Colonic mucosa (tissue), 4 donors: Measurements from ENCODE around the gene PRMT5. TPM values are rescaled to one million over a fixed set of nuclear protein-coding genes. Genes with fewer than 3 reads are reported as not detected.
A peak's percentile ranks its signal among the peaks of the same experiment; 100 is the strongest.
"Not testable (repeated sequence)": the region's sequence is repeated elsewhere in the genome, so short reads cannot be mapped to it uniquely, and the experiment has no call there.

Experiments used
- DNase-seq: peaks from one replicate; pipeline ENCODE4 v3.0.0-alpha.2; 2020
- H3K27ac ChIP-seq: fragments of 200-600 bp; one replicate; pipeline ENCODE4 v1.8.0; 2021
- H3K27me3 ChIP-seq: fragments of 200-600 bp; one replicate; pipeline ENCODE4 v1.8.0; 2021
- H3K36me3 ChIP-seq: fragments of 200-600 bp; one replicate; pipeline ENCODE4 v1.8.0; 2021
- H3K4me1 ChIP-seq: fragments of 200-600 bp; one replicate; pipeline ENCODE4 v1.8.0; 2021; ENCODE audit warnings: mild to moderate bottlenecking
- H3K4me3 ChIP-seq: fragments of 200-600 bp; one replicate; pipeline ENCODE4 v1.8.0; 2021
- H3K9ac ChIP-seq, 2 donors: one replicate each; pipeline ENCODE4 v1.7.0; 2013; ENCODE audit warnings: control low read depth in 2 of 2, low read depth in 2 of 2, low read length in 2 of 2
- H3K9me3 ChIP-seq: fragments of 200-600 bp; one replicate; pipeline ENCODE4 v1.8.0; 2021
- CTCF ChIP-seq: fragments of 200-600 bp; IDR thresholded peaks from one replicate; pipeline ENCODE4 v1.8.0; 2022; ENCODE audit warnings: antibody characterized with exemption, mild to moderate bottlenecking
- intact Hi-C: fragments of 100-400 bp; cut with DNase I; formaldehyde crosslinking; loops from one replicate; pipeline ENCODE4 v1.14.1; 2022
- total RNA-seq, 2 donors: library from RNA; stranded (reverse); fragmentation: NEBNext Ultra II Directional in 1 of 2; extraction: Animal tissue kit (Norgen Biotek cat#: 25700) in 1 of 2; gene quantifications; one replicate each; pipeline ENCODE4 v1.2.1, GENCODE V29; 2021
- donor health status: healthy.
- donor health status: DM: no; HTN: no; CAD: no.
- donor health status: DM: no; HTN: no; CAD: no.

The PRMT5 gene
- total RNA-seq, 2 donors from 2014 or later = 39.3 to 86.4 TPM

- peaks cover 9% of the 10 kb centered on the region for H3K4me1 ChIP-seq
- H3K27me3 ChIP-seq = no peaks in the 10 kb centered on the region
- no peak for TF ChIP-seq CTCF
- H3K9me3 ChIP-seq = no peaks in the 10 kb centered on the region
- intact Hi-C loops = no loop called here
- no peaks in the 10 kb centered on the region for H3K36me3 ChIP-seq
- H3K4me3 ChIP-seq = peak within 1 kb of the TSS; percentile 52
- peak within 1 kb of the TSS; percentile 86 for H3K27ac ChIP-seq
- peak within 1 kb of the TSS; percentile 91 to 94 for H3K9ac ChIP-seq
- DNase-seq = peak; percentile 100
Measured at GRCh38 chr14:22918804-22919600, 10.2 kb downstream of the PRMT5 start, which contains the start of gene RBM23. RBM23 (minus strand) TSS chr14:22919149.

GRCh38 chr14:22915886-22916521 is 13.2 kb downstream of the PRMT5 start:
- Histone ChIP-seq H3K36me3 (no peaks in the 10 kb centered on the region), H3K27ac (no peak overlapping the region), H3K4me3 (no peak overlapping the region), H3K4me1 (peaks cover 9% of the 10 kb centered on the region), H3K27me3 (no peaks in the 10 kb centered on the region), H3K9me3 (no peaks in the 10 kb centered on the region), H3K9ac (no peak overlapping the region)
- no peak for TF ChIP-seq CTCF
- DNase-seq = no peak
- intact Hi-C loops = no loop called here

- intact Hi-C loops, H3K9me3 ChIP-seq, H3K27me3 ChIP-seq, H3K4me3 ChIP-seq, DNase-seq, H3K27ac ChIP-seq, H3K4me1 ChIP-seq, H3K9ac ChIP-seq, H3K36me3 ChIP-seq: not testable (repeated sequence)
Measured at GRCh38 chr14:22914836-22915235, 14.3 kb downstream of the PRMT5 start.

GRCh38 chr14:22910916-22911315 is 18.3 kb downstream of the PRMT5 start:
- H3K4me1 ChIP-seq = no peaks in the 10 kb centered on the region
- DNase-seq = no peak
- no peaks in the 10 kb centered on the region for H3K9me3 ChIP-seq
- TF ChIP-seq CTCF = no peak
- no peak overlapping the region for H3K27ac ChIP-seq
- no peaks in the 10 kb centered on the region for H3K27me3 ChIP-seq
- peaks cover 11% of the 10 kb centered on the region for H3K36me3 ChIP-seq
- no peak overlapping the region for H3K4me3 ChIP-seq
- H3K9ac ChIP-seq = no peak overlapping the region
- intact Hi-C loops = no loop called here

GRCh38 chr14:22908601-22909000 is 20.6 kb downstream of the PRMT5 start:
- H3K4me1 ChIP-seq = no peaks in the 10 kb centered on the region
- H3K4me3 ChIP-seq = no peak overlapping the region
- intact Hi-C loops = no loop called here
- DNase-seq = no peak
- no peak overlapping the region for H3K27ac ChIP-seq
- H3K9ac ChIP-seq = no peak overlapping the region
- TF ChIP-seq CTCF = no peak
- no peaks in the 10 kb centered on the region for H3K9me3 ChIP-seq
- H3K36me3 ChIP-seq = peaks cover 27% of the 10 kb centered on the region
- no peaks in the 10 kb centered on the region for H3K27me3 ChIP-seq

- no peaks in the 10 kb centered on the region for H3K9me3 ChIP-seq
- no peaks in the 10 kb centered on the region for H3K27me3 ChIP-seq
- TF ChIP-seq CTCF = no peak
- no peaks in the 10 kb centered on the region for H3K4me1 ChIP-seq
- H3K9ac ChIP-seq = no peak overlapping the region
- peaks cover 32% of the 10 kb centered on the region for H3K36me3 ChIP-seq
- no peak overlapping the region for H3K27ac ChIP-seq
- H3K4me3 ChIP-seq = no peak overlapping the region
- intact Hi-C loops = no loop called here
- no peak for DNase-seq
Measured at GRCh38 chr14:22907429-22907828, 21.7 kb downstream of the PRMT5 start.
